Lung (tissue), 12 donors: ENCODE data around the gene USP32. TPM values are rescaled to one million over a fixed set of nuclear protein-coding genes. Genes with fewer than 3 reads are reported as not detected.

ENCODE experiments used
- ATAC-seq: fragments of 200-7000 bp; cut with Tn5 transposase; one replicate; pipeline ENCODE4 v1.9.1; 2020; ENCODE audit warnings: moderate number of reproducible peaks; ENCODE audit not compliant: insufficient read depth, low FRiP score
- DNase-seq, 3 donors: peaks; one replicate each; pipeline ENCODE4 v3.0.0-alpha.2; 2013 to 2017
- H3K27ac ChIP-seq, 2 donors: one replicate each; pipeline ENCODE4 v1.5.1; 2013; ENCODE audit warnings: mild to moderate bottlenecking in 2 of 2, moderate library complexity in 2 of 2, control low read depth in 1 of 2, inconsistent platforms in 1 of 2, low read depth in 1 of 2, low read length in 1 of 2
- H3K27me3 ChIP-seq, 3 donors: one replicate each; pipeline ENCODE4 v1.5.1; 2013; ENCODE audit warnings: low read length in 2 of 3; ENCODE audit not compliant: control insufficient read depth in 3 of 3, insufficient read depth in 3 of 3
- H3K36me3 ChIP-seq, 4 donors: one replicate each; pipeline ENCODE4 v1.5.1; 2013; ENCODE audit warnings: low read length in 4 of 4, mild to moderate bottlenecking in 1 of 4, moderate library complexity in 1 of 4; ENCODE audit not compliant: control insufficient read depth in 4 of 4, insufficient read depth in 4 of 4
- H3K4me1 ChIP-seq, 5 donors: one replicate each; pipeline ENCODE4 v1.5.1; 2013; ENCODE audit warnings: low read length in 5 of 5, mild to moderate bottlenecking in 2 of 5, moderate library complexity in 1 of 5; ENCODE audit not compliant: control insufficient read depth in 5 of 5, insufficient read depth in 5 of 5
- H3K4me3 ChIP-seq: one replicate; pipeline ENCODE4 v1.5.1; 2013; ENCODE audit warnings: mild to moderate bottlenecking, control low read depth, moderate library complexity
- H3K9ac ChIP-seq, 2 donors: one replicate each; pipeline ENCODE4 v1.5.1; 2013; ENCODE audit warnings: low read length in 2 of 2, control low read depth in 1 of 2; ENCODE audit not compliant: insufficient read depth in 1 of 2
- H3K9me3 ChIP-seq, 4 donors: one replicate each; pipeline ENCODE4 v1.5.1; 2013; ENCODE audit warnings: low read length in 3 of 4, mild to moderate bottlenecking in 1 of 4, moderate library complexity in 1 of 4; ENCODE audit not compliant: control insufficient read depth in 4 of 4, insufficient read depth in 3 of 4
- CTCF ChIP-seq: IDR thresholded peaks from 2 replicates; pipeline ENCODE4 v1.5.1; 2012; ENCODE audit warnings: mild to moderate bottlenecking; ENCODE audit errors: control extremely low read depth, extremely low read depth
- WGBS, 2 donors: extraction: QIAGEN DNeasy Blood & Tissue Kit; methylation state at CpG; one replicate each; pipeline ENCODE4 v1.1.7; 2013; 5-methylcytosine and 5-hydroxymethylcytosine counted together
- polyA plus RNA-seq, 2 donors: library from polyadenylated mRNA; stranded (reverse); fragments of 200-250 nt; gene quantifications; one replicate each; pipeline ENCODE4 v1.2.1, GENCODE V29; 2013
- total RNA-seq, 2 donors: library from RNA; depleted of rRNA in 1 of 2; stranded (reverse); fragments of >200 nt in 1 of 2; gene quantifications; one replicate each; pipeline ENCODE4 v1.2.1, GENCODE V29; 2014 to 2021
- donor health status: control.
- donor health status: control.
- donor health status: Bipolar disorder and iron deficiency.
- donor health status: healthy.
- donor health status: DM: yes; HTN: yes; CAD: no.

The USP32 gene
- total and polyA plus RNA-seq, 4 donors, result 18.2 to 96.6 (median 51.1) TPM

- no peak for TF ChIP-seq CTCF
- no peak for ATAC-seq
- H3K36me3 ChIP-seq, result peaks cover 0 to 3% (median 0%) of the 10 kb centered on the region in 4 donors
- no peak overlapping the region for H3K27ac ChIP-seq
- 47 to 67% methylated on average over 2 of the region's 2 CpGs for WGBS, 2 donors
- no peak overlapping the region for H3K4me3 ChIP-seq
- no peak for DNase-seq
- no peaks in the 10 kb centered on the region for H3K9me3 ChIP-seq
- H3K4me1 ChIP-seq, result peaks cover 0 to 6% (median 0%) of the 10 kb centered on the region in 5 donors
- H3K9ac ChIP-seq, result no peak overlapping the region
- H3K27me3 ChIP-seq, result no peaks in the 10 kb centered on the region
Measured at GRCh38 chr17:60326702-60327101, 65.2 kb downstream of the USP32 start.

- DNase-seq (no peak), ATAC-seq (no peak)
- WGBS, 2 donors, result 72% methylated on average over 13 of the region's 13 CpGs
- H3K27me3 ChIP-seq, result no peaks in the 10 kb centered on the region
- H3K9me3 ChIP-seq, result no peaks in the 10 kb centered on the region
- no peak overlapping the region for H3K4me3 ChIP-seq
- no peak overlapping the region for H3K27ac ChIP-seq
- no peak for TF ChIP-seq CTCF
- no peak overlapping the region for H3K9ac ChIP-seq
- H3K4me1 ChIP-seq, result peaks cover 0 to 6% (median 0%) of the 10 kb centered on the region in 5 donors
- peaks cover 0 to 3% (median 0%) of the 10 kb centered on the region in 4 donors for H3K36me3 ChIP-seq
Measured at GRCh38 chr17:60325730-60326524, 66.0 kb downstream of the USP32 start.

- Histone ChIP-seq H3K4me3 (no peak overlapping the region), H3K36me3 (peaks cover 0 to 3% (median 0%) of the 10 kb centered on the region in 4 donors), H3K27ac (no peak overlapping the region), H3K9me3 (no peaks in the 10 kb centered on the region), H3K4me1 (peaks cover 0 to 6% (median 0%) of the 10 kb centered on the region in 5 donors), H3K9ac (no peak overlapping the region), H3K27me3 (no peaks in the 10 kb centered on the region)
- no peak for TF ChIP-seq CTCF
- DNase-seq (no peak), ATAC-seq (no peak)
- WGBS, 2 donors, result 100% methylated on average over 1 of the region's 1 CpG
Measured at GRCh38 chr17:60323754-60324153, 68.2 kb downstream of the USP32 start.
